HPDE6-E6E7 (cell line): ENCODE results near the gene BORCS6.

Experiments
- DNase-seq: peaks from one replicate; pipeline ENCODE4 v3.0.0; 2011; ENCODE audit warnings: missing footprints; ENCODE audit errors: extremely low spot score

Gene BORCS6

DNA sequence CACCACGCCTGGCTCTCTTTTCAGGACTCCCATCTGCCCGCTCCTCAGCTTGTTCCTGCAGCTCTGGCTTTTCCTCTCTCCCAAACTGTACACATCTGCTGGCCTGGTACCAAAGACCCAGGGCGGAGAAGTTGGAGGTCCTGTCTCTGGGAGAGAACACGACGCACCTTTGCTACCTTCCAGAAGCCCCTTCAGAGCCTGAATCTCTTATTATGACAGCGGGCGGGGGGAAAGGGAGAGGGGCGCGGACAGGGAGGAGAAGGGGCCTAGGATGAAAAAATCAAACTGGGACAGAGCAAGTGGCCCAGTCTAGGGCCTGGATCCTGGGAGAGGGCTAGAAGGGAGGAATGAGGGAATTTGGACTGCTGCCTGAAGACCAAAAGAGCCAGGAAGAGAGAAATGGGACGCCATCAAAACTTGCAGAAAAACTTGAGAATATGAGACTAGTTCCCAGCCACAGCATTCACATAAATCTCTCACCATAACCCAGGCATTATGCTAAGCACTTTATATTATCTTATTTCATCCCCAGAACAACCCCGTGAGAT lies 35.3 kb downstream of the BORCS6 start:
- DNase-seq = no peak

DNA sequence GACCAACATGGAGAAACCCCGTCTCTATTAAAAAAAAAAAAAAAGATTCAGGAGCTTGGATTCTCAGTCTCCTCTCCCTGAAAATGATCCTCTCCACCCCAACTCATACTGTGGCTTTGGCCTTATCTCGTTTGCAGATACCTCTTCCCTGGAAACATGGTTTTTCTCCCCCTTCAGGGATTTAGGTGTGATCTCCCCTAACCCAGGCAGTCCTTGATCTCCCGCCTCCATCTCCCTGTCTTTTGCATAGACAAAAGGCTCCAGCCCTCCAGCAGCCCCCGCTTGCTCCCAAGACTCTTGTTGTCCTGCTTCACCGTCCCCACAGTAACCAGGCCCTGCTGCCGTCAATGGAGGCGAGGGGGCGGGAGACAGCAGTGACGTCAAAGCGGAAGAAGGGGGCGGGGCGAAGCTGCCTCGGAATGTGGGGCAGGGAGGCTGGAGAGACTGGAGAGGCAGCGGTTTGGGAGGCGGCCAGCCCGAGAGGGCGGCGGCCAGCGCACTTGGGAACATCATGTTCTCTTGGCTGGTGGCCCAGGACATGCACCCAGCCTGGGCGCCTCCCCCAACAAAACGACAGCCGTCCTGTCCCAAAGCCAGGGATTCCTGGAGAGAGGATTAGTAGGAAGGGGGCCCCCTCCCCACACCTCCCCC lies 35.9 kb downstream of the BORCS6 start:
- peak; percentile 67 for DNase-seq

DNA sequence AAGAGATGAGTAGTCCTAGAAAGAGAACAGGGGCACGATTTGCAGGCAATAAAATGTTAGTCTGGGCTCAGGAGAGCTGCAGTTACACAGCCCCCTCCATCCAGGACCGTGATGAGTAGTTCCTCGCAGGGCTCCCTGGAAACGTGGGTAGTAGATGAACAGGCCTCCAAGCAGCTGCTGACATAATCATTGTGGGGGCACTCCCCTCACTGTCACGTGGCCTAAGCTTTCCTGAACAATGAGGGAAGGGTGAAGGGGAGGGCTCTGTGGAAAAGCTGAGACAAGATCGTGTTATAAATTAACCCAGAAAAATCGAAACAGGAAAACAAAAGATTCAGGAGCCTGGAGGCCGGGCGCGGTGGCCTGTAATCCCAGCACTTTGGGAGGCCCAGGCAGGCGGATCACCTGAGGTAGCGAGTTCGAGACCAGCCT lies 36.4 kb downstream of the BORCS6 start:
- peak; percentile 78 for DNase-seq

DNA sequence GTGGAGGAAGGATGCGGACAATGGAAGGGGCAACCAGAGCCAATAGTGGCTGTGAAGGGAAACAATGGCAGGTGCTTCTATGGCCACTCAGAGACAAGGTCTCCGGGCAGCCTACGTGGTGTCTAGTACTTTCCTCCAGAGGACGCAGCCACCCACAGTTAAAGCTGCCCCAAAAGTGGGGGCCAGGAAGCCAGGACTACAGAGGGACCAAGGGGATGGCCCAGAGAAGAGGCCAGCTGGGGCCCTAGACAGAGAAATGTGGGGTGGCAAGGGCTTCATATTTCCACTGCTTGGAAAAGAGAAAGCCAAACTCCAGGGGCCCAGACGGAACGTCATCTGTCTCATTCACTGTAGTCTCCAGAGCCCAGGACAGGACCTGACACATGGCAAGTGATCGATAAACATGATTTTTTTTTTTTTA lies 36.9 kb downstream of the BORCS6 start:
- DNase-seq = no peak

DNA sequence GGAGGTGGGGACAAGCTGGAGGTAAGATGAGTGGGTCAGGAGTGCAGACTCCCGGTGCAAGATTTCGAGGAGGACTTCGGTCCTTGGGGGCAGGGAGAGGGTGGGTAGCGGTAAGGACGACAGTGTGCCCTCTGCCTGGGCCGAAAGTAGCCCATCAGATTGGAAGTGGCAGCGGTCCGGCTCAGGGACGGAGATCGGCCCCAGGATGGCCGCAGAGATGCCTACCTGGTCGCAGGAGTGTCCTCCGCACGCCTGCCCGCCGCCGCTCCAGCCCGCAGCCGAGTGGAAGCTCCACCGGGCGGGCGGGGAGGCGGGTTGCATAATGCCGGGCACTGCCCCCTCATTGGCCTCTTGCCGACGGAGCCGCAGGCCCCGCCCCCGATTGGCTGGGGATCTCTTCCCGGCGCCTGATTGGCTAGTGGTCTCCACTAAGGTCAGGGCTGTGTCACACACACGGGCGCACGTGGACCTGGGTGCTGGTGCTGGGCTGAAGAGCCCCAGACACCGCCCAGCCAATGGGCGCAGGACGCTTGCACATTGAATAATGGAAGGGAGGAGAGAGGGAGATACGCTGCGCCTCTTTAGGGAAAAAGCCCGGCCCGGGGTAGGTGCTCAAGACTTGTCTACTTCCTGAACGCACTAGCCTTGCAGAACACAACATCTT lies 37.7 kb downstream of the BORCS6 start, which contains the start of gene PER1:
Gene PER1 (minus strand): TSS at position 293 of the 664 bp plus-strand sequence. CDS start 1,698 bp downstream, outside the sequence.
- DNase-seq = peak; percentile 84

DNA sequence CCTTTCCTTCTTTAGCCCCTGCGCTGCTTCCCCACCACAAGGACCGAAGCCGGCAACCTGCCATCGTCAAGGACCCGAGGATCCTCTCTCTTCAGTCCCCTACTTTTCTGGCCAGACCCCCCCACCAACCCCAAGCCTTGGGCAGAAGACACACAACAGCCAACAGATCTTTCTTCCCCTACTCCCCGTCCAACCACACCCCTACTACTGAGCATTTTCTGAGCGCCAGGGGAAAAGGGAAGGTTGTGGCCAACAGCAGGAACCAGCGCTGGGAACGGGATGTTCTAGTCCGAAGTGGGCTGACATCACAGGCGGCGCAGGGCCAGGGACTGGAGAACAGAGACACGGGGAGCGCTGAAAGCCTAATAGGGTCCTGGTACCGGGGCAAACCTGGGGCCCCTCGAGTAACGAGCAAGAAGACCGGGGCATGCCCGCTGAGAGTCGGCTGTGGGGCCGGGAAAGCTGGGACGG lies 38.3 kb downstream of the BORCS6 start:
- no peak for DNase-seq

DNA sequence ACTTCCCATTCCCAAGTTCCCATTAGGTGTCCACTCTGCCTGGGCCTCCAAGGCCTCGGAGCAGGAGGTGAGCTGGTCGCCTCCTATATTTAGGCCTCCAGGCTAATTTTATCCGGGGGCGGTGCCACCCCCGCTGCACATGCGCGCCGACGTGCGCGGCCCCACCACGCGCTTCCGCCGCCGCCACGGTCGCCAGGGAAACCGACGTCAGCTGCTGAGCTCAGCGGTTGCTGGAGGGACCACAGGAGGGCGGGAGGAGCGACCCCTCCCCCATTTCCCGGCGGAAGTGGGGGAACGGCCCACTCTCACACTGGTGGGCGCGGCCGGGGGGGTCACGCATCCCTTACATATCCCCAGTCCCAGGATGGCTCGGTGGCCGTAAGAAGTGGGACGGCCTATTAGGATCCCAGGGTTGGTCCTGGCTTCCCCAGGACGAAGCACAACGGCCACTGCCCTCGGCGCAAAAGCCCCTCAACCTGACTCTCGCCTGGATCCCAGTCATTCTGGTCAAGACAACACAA lies 38.8 kb downstream of the BORCS6 start:
- no peak for DNase-seq

DNA sequence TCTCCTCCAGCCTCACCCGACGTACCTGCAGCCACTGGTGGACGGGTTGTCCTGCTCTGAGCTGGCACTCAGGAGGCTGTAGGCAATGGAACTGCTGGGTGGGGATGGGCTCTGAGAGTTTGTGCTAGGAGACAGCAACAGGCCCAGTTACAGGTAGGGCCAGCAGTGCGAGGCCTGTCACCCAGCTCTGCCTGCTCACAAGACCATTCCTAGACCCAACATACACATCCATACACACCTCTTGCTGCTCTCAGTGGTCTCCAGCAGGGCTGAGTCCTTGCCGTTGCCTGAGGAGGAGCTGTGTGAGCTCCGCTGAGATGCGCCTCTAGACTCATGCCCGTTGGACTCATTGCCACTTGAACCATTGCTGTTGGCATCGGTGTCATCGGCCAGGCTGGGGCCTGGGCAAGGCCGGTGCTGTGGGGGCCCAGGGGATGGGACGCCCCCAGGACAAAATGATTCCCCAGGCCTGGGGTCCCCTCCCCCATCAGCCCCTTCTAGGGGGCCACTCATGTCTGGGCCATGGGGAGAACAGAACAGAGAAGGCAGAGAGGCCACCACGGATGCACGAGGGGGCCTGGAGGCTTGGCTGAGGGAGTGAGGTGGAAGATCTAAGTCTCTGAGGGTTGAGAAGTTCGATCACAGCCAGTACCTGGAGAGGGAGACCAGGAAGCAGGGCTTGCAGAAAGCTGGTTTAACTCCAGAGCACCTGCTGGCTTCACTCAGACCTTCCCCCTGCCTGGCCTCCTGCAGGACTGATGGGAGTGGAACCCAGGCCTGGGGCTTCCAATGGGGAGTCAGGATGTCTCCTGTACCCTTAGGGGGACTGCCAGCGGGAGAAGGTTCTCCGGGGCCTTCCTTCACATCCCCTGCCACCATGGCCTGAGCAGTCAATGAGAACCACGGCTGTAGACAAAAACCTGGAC lies 39.5 kb downstream of the BORCS6 start:
- DNase-seq = no peak

DNA sequence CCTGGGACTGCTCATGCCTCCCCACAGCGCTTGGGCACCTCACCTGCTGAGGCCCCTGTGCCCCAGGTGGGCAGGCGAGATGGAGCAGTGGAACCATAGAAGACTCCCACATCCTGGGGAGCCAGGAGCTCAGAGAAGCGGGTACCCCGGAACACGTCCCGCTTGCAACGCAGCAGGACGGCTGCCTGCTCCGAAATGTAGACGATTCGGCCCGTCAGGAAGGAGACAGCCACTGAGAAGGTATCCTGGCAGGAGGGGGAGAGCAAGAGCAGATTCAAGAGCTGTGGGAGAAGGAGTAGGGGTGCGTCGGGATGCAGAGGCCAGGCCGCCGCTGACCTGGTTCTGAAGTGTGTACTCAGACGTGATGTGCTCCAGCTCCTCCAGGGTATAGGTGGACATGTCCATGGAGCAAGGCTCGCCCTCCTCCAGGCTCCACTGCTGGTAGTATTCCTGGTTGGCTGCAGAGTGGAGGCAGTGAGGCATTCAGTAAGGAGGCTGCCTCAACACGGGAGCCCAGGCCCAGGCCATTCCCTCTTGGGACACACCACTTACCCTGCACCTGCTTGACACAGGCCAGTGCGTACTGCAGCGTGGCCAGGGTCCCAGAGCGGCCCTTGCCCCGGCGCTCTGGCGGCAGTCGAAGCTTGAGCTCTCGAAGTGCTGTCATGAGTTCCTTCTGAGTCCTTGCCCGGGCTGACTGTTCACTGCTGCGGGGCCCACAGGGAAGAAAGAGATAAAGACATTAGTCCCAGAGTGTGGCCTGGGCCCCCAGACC lies 40.4 kb downstream of the BORCS6 start:
- no peak for DNase-seq

DNA sequence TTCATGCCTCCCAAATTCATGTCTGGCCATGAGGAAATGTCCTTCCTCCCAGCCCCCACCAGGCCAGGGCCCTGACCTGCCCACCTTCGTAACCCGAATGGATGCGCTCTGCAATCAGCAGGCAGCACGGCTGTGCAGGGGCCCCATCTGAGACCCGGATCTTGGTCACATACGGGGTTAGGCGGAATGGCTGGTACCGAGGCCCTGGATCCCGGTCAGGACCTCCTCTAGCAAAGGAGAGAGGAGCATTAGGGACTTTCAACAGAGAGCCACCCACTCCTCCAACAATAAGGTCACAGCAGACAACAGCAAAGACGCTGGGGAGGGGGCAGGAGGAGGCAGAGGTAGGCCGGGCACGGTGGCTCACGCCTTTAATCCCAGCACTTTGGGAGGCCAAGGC lies 41.4 kb downstream of the BORCS6 start:
- no peak for DNase-seq

DNA sequence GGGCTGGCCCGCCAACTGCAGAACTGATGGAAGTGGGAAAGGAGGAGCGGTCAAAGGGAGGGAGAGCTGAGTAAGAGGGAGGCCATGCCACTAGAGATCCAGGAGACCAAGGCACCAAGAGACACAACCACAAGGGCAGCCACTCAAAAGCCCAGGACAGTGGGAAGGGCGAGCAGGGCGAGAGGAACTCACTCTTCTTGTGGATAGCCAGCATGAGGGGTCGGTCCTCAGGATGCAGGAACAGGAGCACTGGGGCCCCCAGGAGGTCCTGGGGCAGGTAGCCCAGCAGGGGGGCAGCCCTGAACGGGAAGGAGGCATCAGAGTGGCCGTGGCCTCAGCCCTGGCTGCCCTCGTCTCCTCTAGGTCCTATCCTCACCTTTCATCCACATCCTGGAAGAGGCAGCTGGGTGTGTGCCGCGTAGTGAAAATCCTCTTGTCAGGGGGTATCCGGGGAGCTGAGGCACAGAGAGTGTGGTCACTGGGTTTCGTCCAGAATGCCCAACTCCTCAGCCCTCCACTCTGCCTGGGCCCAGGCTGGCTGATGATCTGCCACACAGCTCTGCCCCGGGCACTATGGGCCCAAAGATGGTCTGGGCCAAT lies 42.1 kb downstream of the BORCS6 start:
- no peak for DNase-seq

DNA sequence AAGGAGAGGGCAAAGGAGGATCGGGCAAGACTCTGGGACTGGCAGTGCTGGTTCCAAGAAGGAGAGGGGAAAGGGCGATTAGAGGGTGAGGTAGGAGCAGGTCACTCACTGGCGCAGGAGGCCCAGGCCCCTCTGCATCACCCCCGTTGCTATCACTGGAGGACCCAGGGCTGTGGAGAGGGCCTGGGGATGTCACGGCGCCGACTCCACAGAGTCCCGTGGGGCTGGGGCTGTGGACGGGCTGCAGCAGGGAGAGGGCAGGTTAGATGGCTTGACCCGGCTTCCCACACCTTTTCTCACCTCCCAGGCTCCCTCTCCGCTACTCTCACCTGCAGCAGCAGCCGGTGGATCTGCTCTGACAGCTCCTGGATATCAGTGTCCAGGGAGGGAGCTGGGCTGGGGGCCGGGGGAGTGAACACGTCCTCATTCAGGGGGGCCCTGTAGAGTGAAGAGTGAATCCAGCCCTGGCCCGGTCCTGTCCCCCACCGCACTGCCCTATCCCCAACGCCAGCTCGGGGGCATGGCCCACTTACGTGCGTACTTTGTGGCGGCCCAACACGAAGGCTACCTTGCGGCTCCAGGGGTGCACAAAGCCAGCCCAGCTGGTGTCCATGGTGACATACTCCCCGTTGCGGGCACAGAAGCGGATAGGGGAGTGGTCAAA lies 42.7 kb downstream of the BORCS6 start:
- no peak for DNase-seq

DNA sequence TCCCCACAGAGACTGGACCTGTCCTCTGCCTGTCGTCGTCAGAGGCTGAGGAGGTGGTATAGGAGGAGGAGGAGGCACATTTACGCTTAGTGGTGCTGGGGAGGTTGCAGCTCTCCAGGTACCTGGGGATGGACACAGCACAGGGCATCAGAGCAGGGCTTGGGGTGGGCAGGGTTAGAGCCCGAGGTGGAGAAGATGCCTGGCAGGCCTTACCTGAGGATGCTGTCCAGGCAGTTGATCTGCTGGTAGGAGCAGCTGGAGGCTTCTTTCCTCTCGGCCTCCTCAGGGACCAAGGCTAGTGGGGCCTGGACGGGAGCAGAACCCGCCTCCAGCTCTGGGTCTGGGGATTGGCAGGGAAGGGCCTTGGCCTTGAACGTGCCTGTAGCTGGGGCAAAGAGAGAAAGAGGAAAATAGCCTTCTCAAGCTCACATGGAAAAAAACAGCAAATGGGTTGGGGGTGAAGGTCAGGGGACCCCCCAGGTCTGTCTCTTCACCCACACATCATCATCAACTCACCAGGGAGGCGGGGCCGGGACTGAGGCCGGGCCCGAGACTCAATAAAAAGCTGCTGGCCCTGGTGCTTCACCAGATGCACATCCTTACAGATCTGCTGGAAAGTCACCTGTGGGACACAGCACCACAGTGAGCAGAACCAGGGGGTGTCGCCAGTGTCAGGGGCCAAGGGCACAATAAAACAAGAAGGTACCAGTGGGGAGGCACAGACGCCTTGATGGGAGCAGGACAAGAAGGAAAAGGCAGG lies 43.4 kb downstream of the BORCS6 start:
- DNase-seq = no peak

DNA sequence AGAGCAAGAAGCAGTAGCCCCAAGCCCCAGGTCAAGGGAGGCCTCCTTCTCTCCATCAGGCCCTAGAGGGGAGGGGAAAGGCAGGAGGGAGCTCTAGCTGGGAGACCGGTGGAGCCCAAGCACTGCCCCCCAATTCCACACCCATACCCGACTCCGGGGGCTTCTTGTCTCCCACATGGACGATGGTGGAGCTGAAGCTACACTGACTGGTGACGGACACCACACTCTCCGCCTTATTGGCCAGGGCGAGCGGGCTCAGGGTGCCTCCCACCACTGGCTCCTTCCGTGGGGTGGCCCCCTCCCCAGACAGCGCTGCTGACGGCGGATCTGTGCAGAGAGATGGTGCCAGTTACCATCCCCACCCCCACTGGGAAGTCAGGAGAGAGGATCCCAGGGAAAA lies 44.2 kb downstream of the BORCS6 start:
- DNase-seq = no peak

DNA sequence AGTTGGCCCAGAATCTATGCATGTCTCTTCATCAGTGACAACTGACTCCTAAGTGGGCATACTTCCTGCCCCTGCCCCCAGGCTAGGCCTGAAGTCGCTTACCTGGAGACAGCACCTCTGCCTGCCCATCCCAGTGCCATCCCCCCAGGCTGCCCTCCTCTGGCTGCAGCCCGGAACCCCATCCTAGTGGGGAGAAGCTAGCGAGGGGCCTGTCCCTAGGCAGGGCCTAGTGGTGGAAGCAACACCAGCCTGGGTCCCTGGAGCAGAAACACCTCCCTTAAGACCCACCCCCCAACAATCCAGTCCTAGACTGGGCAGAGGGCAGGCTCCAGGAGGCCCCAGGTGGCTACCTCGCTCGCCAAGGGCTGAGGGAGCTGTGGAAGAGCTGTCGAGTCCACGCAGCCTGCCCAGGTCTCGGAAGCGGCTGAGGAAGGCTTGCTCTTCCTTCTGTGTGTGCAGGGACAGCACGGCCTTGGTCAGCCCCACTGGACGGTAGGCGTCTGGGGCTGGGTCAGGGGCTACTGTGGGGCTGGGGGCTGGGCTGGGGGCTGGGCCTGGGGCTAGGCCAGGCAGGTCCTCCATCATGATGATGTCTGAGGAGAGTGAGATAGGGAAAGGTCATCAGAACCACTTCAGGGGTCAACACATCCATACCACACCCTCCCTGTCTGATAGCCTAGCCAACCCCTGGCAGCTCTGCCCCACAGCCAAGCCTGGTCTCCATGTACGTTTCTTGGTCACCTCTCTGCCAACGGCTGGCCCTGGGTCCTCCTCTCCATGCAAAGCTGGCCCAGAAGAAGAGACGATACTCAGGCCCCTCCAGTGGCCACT lies 45.4 kb downstream of the BORCS6 start:
- no peak for DNase-seq

DNA sequence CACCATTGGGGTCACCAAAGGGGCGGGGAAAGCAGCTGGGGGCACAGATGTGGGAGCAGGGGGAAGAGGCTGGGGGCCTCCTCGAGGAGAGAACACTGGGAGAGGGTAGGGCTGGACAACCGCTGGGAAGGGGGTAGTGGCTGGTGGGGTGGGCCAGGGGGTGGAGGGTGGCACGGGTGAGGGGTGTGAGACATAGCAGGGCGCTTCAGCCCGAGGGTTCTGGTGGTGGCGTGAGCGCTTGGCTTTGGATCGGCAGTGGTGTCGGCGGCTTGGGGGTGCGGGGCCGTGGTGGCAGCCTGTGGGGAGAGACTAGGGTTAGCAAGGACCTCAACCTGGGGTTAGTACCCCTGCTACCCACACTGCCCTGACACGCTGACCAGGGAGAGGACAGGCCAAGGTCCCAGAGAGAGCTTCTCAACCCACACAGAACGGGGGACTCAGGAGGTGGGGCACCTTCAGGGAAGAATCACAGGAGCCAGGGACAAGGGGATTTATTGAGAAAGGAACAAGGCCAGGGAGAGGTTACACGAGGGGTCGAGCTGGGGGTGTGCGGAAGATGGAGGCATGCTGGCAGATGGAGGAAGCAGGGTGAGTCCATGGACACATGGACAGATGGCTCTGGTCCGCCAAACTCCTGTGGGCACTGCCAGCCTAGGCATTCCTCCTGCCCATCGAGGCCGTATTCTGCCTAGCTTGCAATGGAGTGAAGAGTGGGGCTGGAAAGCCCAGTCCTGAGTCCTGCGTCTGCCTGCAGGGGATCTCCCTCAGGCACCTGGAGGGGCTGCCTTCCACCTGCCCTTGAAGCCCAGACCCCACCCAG lies 46.2 kb downstream of the BORCS6 start:
- DNase-seq = no peak

DNA sequence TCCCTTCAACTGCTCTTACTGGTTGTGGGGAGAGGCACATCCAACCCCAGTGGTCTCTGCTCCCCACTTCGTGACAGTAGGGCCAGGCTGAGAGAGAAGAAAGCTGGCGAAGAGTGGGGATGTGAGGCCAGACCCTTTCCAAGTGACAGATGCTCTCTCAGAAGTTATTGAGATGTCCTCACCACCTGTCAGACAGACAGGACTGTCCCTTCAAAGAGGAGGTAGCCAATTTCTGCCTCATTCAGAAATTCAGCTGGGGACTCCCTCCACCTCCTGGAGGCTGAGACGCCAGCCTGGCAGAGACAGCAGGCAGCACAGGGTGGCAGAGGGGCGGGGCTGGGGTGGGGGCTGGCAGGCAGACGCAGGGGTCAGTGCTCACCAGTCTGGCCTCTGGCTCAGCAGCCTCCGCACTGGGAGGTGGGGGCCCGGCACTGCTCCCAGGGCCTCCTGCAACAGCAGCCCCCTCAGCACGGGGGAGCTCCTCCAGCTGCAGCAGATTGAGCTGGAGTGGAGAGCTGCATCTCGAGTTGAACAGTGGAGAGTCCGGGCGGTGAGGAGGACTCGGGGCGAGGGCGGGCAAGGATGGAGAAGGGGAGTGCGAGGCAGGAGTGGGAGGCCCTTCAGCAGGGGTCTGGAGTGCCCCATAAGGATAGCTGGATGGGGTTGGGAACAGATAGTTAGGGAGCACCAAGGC lies 46.9 kb downstream of the BORCS6 start:
- no peak for DNase-seq
